Activated CD4-positive, alpha-beta T cell treated with anti-CD3 and anti-CD28 coated beads, Interleukin-2, amount 50 U/mL, for 48 hours (primary cell): ENCODE measurements around the gene KRCC1.
"Not testable (repeated sequence)": the region's sequence is repeated elsewhere in the genome, so short reads cannot be mapped to it uniquely, and the experiment has no call there.

Experiments used
- DNase-seq, 2 experiments: peaks; one replicate each; pipeline ENCODE4 v3.0.0-alpha.2; 2020

The KRCC1 gene

DNA sequence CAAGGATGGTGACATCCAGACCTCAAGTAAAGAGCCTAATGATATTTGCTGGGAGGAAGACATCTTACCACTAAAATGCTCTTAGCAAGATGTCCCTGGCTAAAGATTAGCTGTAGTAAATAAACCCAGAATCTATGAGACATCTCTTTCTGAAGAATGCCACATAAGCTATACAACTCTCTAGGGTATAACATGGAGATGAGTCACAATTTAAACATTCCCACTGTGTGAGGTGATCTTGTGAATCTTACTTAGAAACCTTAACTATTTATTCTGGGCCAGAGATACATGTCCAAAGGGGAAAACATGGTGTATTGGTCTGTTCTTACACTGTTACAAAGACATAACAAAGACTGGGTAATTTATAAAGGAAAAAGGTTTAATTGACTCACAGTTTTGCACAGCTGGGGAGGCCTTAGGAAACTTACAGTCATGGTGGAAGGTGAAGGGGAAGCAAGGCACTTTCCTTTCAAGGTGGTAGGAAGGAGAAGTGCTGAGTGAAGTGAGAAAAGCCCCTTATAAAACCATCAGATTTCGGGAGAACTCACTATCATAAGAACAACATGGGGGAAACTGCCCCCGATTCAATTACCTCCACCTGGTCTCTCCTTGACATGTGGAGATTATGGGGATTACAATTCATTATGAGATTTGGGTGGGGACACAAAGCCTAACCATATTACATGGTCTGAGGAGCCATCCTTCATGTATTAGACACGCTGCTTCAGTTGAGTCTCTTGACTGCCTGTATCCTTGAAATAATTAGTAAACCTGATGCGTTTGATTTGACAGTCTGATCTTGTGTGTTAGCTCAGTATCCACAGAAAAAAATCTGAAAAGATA lies 17.1 kb downstream of the KRCC1 start:
- DNase-seq: no peak

DNA sequence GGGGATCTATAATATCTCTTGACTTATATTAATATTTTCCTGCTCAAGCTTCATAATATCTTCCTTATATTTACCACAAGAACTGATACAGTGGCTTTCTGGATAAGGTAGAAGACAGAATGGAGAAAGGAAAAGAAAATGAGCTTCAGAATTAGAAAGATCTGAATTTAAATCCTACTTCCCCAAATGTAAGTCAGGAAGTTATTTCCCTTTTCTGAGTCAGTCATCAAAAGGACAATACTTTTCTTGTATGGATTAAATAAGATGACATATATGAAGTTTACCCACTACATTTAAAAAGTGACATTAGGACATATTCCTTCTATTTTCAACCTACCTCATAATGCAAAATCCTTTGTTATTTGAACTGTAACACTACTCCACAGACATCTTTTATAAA lies 19.0 kb downstream of the KRCC1 start:
- no peak for DNase-seq

DNA sequence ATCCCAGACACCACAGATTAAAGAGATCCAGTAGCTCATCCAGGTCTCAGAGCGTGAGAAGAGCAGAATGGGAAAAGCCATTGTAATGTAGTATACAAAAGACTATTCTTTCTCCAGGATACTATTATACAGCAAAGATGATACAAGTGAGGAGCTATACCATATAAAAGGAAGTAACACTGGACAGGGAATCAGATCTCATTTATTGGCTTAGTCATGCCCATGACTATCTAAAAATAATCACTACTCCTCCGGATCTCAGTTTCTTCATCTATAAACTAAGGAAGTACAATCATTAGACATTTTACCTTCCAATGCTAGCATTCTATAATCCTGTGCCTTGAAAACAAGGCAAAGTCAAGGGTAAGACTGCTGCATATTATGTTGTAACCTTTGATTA lies 19.4 kb downstream of the KRCC1 start:
- DNase-seq: no peak

DNA sequence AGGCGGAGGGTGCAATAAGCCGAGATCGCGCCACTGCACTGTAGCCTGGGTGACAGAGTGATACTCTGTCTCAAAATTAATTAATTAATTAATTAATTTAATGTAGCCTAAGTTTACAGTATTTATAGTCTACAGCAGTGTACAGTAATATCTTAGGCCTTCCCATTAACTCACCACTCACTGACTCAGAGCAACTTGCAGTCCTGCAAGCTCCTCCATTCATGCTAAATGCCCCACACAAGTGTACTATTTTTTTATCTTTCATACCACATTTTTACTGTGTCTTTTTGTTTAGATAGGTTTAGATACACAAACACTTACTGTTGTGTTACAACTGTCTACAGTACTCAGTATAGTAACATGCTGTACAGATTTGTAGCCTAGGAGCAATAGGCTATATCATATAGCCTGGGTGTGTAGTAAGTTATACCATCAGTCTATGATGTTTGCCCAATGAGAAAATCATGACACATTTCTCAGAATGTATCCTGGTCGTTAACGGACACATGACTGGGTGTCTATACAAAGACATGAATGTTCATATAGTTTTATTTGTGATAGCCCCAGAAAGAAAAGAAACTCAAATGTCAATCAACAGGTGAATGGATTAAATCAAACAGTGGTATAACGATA lies 23.4 kb downstream of the KRCC1 start:
- DNase-seq: no peak

DNA sequence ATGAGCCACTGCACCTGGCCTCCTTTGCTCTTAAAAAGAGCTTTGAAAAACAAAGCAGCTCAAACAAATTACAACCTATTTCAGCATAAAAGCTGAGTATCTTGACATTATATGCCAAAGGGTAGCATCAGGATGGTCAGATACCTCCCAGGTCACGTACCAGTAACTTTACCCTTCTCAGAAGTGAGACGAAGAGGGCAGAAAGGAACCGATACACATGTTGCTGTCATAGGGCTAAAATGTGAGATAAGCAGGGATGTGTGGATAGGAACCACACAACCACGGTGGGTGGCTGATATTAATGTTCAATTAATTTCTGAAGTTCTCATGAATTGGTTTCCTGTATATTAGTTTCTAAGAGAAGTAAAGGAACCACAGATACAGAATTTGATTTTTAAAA lies 26.7 kb downstream of the KRCC1 start:
- DNase-seq: no peak

DNA sequence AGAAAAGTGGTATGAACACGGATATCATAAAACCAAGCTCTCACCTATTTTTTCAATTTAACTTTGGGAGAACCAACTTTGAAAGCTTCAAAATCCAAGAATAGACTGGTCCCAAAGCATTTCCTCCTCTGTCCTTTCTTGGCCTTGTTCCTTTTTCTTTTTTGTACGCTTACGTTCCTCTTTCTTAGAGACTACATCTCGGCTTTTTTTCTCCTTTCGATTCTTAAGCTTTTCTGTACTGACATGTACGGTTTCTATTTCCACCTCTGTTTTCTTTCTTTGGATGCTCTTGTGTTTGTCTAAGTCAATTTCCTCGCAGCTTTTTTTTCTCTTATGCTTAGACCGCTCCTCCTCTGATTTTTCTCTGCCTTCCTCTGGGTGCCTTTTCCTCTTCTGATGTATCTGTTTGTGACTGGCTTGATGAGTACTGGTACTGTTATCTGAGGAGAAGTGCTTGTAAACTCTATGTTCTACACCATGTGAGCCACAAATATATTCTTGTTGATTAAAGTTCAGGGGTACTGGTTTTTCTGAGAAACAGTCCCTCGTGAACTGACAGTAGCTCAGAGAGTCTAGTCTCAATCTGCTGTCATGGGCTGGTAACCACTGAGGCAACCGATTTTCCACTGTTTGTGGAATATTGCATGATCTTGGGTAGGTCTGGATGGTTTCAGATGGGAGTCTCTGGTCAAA lies 27.7 kb downstream of the KRCC1 start:
- no peak for DNase-seq

DNA sequence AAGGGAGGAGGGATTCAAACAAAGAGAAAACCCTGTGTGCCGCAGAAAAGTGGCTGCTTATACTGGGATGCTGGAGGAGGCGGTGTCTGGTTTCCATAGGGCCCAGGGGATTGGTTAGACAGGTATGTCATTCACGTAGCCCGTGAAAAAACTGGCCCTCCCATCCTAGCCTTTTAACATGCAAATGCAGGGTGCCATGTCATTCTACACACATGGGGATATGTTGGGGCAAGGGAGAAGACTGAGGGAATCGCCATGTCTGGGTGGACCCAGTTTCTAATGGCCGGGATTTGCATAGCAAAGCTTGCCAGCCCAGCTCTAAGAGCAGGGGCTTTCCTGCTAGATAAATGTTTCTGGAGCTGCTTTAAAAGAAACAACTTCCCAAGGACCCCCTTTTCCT lies 31.1 kb downstream of the KRCC1 start:
- no peak for DNase-seq

DNA sequence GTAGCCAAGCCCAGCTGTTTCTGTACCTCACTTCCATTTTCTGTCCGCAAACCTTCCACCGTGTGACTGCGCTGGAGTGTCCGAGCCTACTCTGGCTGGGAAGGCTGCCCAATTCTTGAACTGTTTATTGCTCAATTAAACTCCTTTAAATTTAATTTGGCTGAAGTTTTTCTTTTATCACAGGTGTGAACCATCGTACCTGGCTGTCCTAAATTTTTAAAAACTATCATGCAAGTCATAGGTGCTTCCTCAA lies 33.0 kb downstream of the KRCC1 start:
- no peak for DNase-seq

DNA sequence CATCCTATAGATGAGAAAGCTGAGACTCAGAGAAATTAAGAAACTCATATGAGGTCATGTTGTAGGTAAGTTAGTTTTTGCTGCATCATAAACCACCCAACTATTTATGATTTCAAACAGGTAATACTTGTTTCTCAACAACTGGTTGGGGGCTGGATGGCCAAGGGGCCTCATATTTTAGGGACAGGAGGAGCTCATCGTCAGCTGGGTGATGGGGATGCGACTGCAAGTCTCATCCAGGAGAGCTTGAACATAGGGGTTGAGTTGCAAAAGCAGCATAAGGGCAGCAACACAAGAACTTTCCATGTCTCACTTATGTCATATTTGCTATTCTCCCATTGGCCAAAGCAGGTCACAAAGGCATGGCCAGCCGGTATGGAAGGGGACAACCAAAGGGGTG lies 35.6 kb downstream of the KRCC1 start:
- DNase-seq: no peak

DNA sequence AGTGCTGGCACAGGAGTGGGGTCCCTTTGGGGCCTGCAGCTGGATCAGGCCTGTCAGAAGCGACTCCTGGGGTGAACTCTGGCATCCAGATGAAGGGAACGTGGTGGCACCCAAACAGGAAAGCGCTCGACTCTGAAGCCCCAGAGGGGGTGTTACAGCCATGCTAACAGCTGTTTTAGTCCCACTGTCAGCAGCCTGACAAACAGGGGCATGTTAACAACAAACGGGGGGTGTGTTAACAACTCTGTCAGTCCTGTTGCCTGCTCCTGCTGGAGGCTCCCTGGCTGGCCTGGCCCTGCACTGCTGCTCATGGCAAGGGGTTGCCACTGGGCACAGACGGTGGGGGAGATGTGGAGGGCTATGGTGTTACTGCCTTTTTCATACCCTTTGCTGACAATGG lies 36.7 kb downstream of the KRCC1 start:
- DNase-seq: no peak

DNA sequence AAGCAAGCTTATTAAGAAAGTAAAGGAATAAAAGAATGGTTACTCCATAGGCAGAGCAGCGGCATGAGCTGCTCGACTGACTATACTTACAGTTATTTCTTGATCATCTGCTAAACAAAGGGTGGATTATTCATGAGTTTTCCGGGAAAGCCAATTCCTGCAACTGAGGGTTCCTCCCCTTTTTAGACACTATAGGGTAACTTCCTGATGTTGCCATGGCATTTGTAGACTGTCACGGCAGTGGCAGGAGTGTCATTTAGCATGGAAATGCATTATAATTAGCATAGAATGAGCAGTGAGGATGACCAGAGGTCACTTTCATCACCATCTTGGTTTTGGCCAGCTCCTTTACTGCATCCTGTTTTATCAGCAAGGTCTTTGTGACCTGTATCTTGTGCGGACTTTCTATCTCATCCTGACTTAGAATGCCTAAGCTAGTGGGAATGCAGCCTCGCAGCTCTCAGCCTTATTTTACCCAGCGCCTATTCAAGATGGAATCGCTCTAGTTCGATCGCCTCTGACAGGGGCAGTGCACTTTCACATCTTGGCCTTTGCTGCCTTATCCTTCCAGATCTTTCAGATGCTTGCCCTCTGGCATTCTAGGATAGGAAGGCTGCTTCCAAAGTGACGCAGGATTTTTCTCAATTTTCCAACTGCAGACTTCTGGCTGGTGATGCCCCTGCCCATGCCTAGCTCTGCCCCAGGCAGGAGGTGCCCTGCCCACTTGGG lies 37.3 kb downstream of the KRCC1 start:
- not testable (repeated sequence) for DNase-seq

DNA sequence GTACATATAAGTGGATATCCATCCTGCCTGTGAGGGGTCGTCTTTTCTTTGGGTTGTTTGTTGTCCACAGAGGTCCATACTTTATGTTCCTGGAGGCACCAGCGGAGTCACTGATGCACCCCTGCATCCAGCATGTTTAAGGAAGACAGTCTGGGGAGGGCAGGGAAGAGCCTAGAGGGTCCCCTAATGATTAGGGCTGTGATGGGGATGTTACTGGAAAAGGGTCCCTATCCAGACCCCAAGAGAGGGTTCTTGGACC lies 37.9 kb downstream of the KRCC1 start:
- not testable (repeated sequence) for DNase-seq

DNA sequence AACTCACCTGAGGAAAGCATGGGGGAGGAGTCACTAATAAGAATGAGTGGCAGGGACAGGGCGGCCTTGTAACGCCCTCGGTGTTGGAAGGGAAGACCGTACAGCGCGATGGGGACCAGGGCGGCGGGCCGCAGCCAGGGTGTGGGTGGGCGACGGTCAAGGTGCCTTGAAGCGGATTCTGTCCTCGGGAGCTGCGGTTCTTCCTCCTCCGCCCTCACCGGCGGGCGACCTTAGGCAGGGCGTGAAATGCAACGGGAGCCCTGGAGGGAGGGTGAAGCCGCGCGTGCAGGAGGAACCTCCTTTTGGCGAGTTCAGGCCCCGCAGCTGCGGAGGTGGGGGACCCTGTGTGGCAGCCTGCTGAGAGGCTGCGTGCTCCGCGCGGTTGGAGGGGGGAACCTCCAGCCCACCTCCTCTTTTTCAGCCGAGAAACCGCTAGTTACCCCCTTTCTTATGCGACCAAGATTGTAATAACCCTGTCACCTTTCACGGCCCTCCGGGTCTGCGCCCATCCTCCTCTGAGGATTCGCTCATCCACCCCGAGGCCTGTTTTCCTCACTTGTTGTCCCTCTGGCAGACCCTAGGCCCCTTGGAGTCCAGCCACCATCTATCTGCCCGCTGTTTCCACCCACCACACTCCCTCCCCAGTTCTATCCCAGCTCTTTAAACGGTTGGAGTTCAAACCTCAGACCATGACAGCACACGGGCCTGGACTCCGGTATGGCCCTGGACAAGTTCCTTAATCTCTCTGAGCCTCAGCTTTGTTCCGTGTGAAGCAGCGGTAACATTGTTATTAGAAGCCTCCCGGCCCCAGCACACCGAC lies 38.4 kb downstream of the KRCC1 start:
- DNase-seq: no peak

DNA sequence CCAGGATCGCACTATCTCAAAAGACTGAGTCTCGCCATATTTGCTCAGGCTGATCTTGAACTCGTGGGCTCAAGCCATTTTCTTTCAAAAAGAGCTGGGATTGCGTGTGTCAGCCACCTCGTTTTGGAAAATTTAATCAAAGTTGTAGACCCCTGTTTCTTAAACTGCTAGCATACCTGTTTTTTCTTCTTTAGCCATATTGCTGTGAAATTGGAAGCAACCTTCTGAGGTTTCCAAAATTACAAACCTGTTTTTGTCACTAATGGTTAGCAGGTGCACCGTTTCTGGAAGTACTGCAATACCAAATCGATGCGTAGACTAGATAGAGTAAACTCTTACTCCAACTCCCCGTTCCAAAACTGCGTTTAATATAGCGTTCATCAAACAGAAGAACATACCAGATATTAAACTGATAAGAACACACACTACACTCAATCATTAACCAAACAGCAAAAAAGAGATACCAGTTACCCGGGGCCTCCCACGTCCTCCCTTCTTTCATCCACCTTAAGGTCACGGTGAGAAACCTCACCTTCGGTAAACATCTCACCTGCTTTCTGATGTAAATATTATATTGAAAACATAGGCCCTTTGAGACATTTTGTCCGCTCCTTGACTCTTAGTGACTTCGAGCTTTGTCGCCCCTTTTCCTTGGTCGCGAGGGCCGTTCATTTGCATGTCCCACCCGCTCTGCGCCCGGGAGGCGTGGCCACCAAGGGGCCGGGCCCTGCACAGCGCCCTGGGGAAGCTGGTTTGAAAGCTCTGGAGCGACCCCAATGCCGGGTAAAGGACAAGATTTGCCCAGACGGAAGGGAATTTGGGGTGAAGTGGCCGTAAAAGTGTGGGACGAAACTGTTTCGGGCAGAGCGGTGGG lies 39.3 kb downstream of the KRCC1 start, which contains the start of gene RNU2-63P:
TSS of gene RNU2-63P (minus strand) at position 462 of the 874 bp plus-strand sequence.
- DNase-seq: peak; percentile 78 to 81

DNA sequence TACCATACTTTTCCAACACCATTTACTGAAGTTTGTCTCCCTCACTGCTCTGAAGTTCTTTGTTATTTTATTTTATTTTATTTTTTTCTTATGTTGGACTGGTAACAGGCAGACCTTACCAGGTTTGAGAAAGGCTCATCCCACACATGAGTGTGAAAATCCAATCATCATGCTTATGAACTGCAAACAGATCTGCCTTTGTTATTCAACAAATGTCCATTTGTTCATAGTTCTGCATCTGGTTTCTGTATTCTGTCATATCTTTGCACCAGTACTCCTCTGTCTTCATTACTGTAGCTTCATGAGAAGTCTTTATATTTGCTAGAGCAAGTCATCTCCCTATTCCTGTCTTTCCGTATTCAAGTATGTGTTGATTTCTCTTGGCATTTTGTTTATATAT lies 44.6 kb downstream of the KRCC1 start:
- no peak for DNase-seq

DNA sequence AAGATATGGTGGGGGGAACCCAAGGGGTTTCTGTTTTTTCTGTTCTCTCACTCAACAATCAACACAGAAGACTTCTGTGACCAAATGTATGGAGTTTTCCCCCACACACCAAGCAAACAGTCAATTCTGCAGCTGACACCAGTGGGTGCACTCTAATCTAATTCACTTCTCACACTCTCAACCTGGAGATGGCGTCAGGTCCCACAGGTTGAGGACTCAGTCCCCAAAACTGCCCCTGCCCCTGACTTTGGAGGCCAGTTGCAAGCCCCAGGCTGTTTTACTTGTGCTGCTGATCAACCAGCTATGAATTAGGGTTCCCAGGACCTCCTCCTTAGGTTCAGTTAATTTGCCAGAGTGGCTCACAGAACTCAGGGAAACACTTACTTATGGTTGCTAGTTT lies 45.4 kb downstream of the KRCC1 start:
- DNase-seq: no peak

DNA sequence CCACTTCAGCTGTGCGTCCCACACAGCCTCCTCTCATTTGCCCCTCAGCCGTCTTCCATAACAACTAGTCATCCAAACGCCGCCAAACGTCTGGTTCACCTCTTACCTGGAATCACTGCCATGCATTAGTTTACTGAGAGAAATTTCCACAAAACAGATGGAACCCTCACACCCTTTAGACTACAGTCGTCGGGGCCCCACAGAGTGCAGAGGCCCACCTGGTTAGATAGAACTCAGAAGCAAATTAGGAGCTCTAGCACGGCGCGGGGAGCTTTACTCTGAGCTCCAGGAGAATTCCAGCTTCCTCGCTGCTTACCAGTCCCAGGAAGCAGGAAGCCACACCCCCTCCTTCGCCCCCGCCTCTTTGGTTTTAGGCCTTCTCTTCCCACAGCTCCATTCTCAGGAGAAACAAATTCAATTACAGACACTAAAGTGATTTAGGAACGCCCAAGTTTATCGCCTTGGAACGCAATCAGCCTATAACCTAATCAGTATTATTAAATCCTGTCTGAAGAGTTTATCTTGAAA lies 48.6 kb downstream of the KRCC1 start:
- no peak for DNase-seq

DNA sequence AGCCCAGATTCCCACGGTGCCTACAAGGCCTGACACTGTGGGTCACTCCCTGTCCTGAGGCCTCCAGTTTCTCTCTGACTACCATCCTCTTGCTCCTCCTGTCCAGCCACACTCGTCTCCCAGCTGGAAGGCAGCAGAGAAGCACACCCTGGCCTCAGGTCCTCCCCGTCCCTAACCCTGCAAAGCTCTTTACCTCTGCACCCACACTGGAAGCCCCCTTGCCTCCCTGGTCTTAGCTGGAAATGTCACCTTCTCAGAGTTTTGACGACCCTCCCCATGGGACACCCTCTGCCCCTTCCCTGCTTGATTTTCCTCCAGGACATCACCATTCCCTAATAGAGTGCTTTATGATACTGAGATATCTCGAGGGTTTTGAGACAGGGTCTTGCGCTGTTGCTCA lies 49.8 kb downstream of the KRCC1 start:
- DNase-seq: no peak

DNA sequence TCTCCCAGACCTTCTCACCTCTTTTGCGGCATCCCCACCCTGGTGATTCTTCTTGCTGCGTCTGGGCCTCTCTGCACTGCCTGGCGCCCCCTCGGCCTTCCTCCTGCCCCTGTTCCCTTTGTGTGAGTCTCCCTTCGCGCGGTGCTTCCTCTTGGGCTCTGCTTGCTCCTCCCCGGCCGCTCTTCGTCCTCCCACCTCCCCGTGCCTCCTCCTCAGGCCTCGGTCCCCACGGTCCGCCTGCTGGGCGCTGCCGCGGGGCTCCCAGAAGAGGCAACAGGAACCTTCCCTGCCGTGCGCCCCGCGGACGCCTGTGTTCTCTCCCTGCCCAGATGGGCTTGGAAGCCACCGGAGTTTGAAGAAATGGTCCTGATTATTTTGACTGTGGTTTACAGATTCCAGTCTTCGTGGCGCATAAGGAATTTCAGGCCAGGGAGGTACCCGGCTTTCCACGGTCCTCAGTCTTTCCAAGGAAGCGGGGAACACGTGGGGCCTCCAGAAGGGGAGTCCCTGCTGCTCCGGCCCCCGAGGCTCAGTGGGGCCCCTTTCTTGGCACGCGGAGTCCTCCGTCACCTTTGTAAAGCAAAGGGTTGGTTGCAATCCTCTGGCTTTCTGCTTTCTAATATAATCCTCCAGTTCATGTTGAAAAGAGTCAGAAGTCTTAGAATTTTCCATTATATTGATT lies 52.4 kb downstream of the KRCC1 start:
- no peak for DNase-seq

DNA sequence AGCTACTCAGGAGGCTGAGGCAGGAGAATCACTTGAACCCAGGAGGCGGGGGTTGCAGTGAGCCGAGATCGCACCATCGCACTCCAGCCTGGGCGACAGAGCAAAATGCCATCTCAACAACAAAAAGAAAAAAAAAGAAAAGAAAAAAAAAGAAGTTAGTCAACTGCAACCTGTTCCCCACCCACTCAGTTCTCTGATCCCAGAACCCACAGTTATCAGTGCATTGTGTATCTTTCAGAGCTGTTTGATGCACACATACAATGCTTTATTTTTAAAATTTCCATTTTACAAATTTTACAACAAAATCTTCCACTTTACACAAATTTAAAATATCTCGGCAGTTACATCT lies 53.2 kb downstream of the KRCC1 start:
- no peak for DNase-seq

DNA sequence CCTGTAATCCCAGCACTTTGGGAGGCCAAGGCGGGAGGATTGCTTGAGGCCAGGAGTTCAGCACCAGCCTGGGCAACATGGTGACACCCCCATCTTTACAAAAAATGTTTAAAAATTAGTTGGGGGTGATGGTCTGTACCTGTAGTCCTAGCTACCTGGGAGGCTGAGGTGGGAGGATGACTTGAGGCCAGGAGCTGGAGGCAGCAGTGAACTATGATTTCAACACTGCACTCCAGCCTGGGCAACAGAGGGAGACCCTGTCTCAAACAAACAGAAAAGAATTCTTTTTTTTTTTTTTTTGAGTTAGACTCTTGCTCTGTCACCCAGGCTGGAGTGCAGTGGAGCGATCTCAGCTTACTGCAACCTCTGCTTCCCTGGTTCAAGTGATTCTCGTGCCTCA lies 55.1 kb downstream of the KRCC1 start:
- not testable (repeated sequence) for DNase-seq
